HPDE6-E6E7 (cell line): ENCODE measurements around the gene ACTL8.
"Not testable (repeated sequence)": the region's sequence is repeated elsewhere in the genome, so short reads cannot be mapped to it uniquely, and the experiment has no call there.

ENCODE experiments used
- DNase-seq: peaks from one replicate; pipeline ENCODE4 v3.0.0; 2011; ENCODE audit warnings: missing footprints; ENCODE audit errors: extremely low spot score

Gene ACTL8

GRCh38 chr1:17735348-17735747 lies 19.8 kb upstream of the ACTL8 start:
- no peak for DNase-seq

- DNase-seq: no peak
Measured at GRCh38 chr1:17735793-17736192, 19.3 kb upstream of the ACTL8 start.

GRCh38 chr1:17736625-17737024 lies 18.5 kb upstream of the ACTL8 start:
- no peak for DNase-seq

- no peak for DNase-seq
Measured at GRCh38 chr1:17739050-17739449, 16.1 kb upstream of the ACTL8 start.

GRCh38 chr1:17741052-17741451 lies 14.1 kb upstream of the ACTL8 start:
- DNase-seq: no peak

- DNase-seq: no peak
Measured at GRCh38 chr1:17742583-17742982, 12.6 kb upstream of the ACTL8 start.

- DNase-seq: no peak
Measured at GRCh38 chr1:17743008-17743647, 12.0 kb upstream of the ACTL8 start.

GRCh38 chr1:17743925-17744324 lies 11.2 kb upstream of the ACTL8 start:
- DNase-seq: no peak

- no peak for DNase-seq
Measured at GRCh38 chr1:17744666-17745478, 10.3 kb upstream of the ACTL8 start.

- no peak for DNase-seq
Measured at GRCh38 chr1:17745479-17745955, 9.6 kb upstream of the ACTL8 start.

GRCh38 chr1:17746281-17746680 lies 8.9 kb upstream of the ACTL8 start:
- DNase-seq: not testable (repeated sequence)

GRCh38 chr1:17746920-17747319 lies 8.2 kb upstream of the ACTL8 start:
- no peak for DNase-seq

- DNase-seq: no peak
Measured at GRCh38 chr1:17750333-17750732, 4.8 kb upstream of the ACTL8 start.

GRCh38 chr1:17752356-17752755 lies 2.8 kb upstream of the ACTL8 start:
- no peak for DNase-seq

- DNase-seq: no peak
Measured at GRCh38 chr1:17757426-17757825, 2.3 kb downstream of the ACTL8 start.

- DNase-seq: no peak
Measured at GRCh38 chr1:17759114-17759513, 4.0 kb downstream of the ACTL8 start.

- no peak for DNase-seq
Measured at GRCh38 chr1:17762313-17762712, 7.2 kb downstream of the ACTL8 start.

- no peak for DNase-seq
Measured at GRCh38 chr1:17763417-17763816, 8.3 kb downstream of the ACTL8 start.

GRCh38 chr1:17763995-17764394 lies 8.9 kb downstream of the ACTL8 start:
- no peak for DNase-seq

- no peak for DNase-seq
Measured at GRCh38 chr1:17764591-17764990, 9.5 kb downstream of the ACTL8 start.

GRCh38 chr1:17765444-17766411 lies 10.6 kb downstream of the ACTL8 start:
- DNase-seq: no peak

GRCh38 chr1:17768651-17769241 lies 13.6 kb downstream of the ACTL8 start:
- no peak for DNase-seq
